Measurements from ENCODE around the gene CALY. TPM values are rescaled to one million over a fixed set of nuclear protein-coding genes. Genes with fewer than 3 reads are reported as not detected.

Gene CALY
- total RNA-seq, 2 experiments from 2014 or later: not detected

Other genes starting within 250 kb of the CALY start
- not detected for gene ADGRA1, start 249.0 kb downstream of the CALY start, total RNA-seq
- 1 to 10 TPM in 1 of 2 experiments, under 1 TPM in 1; 0.55 to 1.2 TPM for gene KNDC1, start 176.7 kb downstream of the CALY start, total RNA-seq
- gene UTF1, start 106.7 kb downstream of the CALY start, total RNA-seq: not detected
- gene VENTX, start 99.0 kb downstream of the CALY start, total RNA-seq: not detected
- gene ADAM8, start 60.0 kb downstream of the CALY start, total RNA-seq: 100 to 1,000 TPM; 206 to 207 TPM
- 10 to 100 TPM; 52.3 to 58.2 TPM for gene TUBGCP2, start 28.0 kb downstream of the CALY start, total RNA-seq
- gene ZNF511, start 28.0 kb downstream of the CALY start, total RNA-seq: 10 to 100 TPM; 45.7 to 52.7 TPM
- not detected for gene PRAP1, start 10.5 kb upstream of the CALY start, total RNA-seq
- gene FUOM, start 21.1 kb upstream of the CALY start, total RNA-seq: 10 to 100 TPM; 11.2 to 11.4 TPM
- 10 to 100 TPM; 31.3 to 31.6 TPM for gene ECHS1, start 36.5 kb upstream of the CALY start, total RNA-seq
- gene PAOX, start 42.4 kb upstream of the CALY start, total RNA-seq: 1 to 10 TPM; 5.9 to 7.8 TPM
- 10 to 100 TPM; 41.7 to 42.2 TPM for gene MTG1, start 57.3 kb upstream of the CALY start, total RNA-seq
- gene SPRN, start 87.7 kb upstream of the CALY start, total RNA-seq: not detected
- gene SCART1, start 117.0 kb upstream of the CALY start, total RNA-seq: 10 to 100 TPM; 15.3 to 15.4 TPM
- under 1 TPM; 0.43 to 0.76 TPM for gene CYP2E1, start 190.5 kb upstream of the CALY start, total RNA-seq
- gene SYCE1, start 228.7 kb upstream of the CALY start, total RNA-seq: under 1 TPM in 1 of 2 experiments, not detected in 1; 0.13 TPM

Measured in activated CD4-positive, alpha-beta memory T cell treated with anti-CD3 and anti-CD28 coated beads, Interleukin-2, amount 10 ng/mL, durations not matched to agents 7 days and 5 days (primary cell).